HCT116 (cell line): Measurements from ENCODE around the gene CC2D1B. TPM values are rescaled to one million over a fixed set of nuclear protein-coding genes. Genes with fewer than 3 reads are reported as not detected.

Experiments
- ATAC-seq: fragments of 200-7000 bp; cut with Tn5 transposase; 2 replicates; pipeline ENCODE4 v1.9.1; 2020; ENCODE audit warnings: mild to moderate bottlenecking, moderate library complexity
- BruUV-seq: library from RNA; stranded (reverse); fragments of 400-500 nt; replicated peaks from 2 replicates; lab custom pipeline; 2021; lab: Mats Ljungman, UMichigan
- CTCF ChIA-PET: fragments of 300-600 bp; sonication (Branson Sonifier 250); formaldehyde crosslinking; loops from one replicate; lab custom pipeline; 2021; ENCODE audit warnings: antibody characterized with exemption; lab: Charles Lee
- POLR2A ChIA-PET: fragments of 300-600, 350-600 bp; sonication (Branson Sonifier 250); formaldehyde crosslinking; loops from one replicate; lab custom pipeline; 2021; ENCODE audit warnings: antibody characterized with exemption; lab: Charles Lee
- RAD21 ChIA-PET, 2 experiments: fragments of 300-600 bp; sonication (Branson Sonifier 250); formaldehyde crosslinking; loops; one replicate each; lab custom pipeline; 2023; ENCODE audit warnings: low total read pairs in 2 of 2; ENCODE audit not compliant: uncharacterized antibody in 2 of 2, unreplicated experiment in 2 of 2, low non-redundant PET in 1 of 2; lab: Charles Lee
- DNase-seq: peaks from one replicate; pipeline ENCODE4 v3.0.0-alpha.2; 2010; ENCODE audit warnings: low read depth, low spot score
- H2AFZ ChIP-seq: fragments of 200-600 bp; shearing (Covaris generic), sonication (generic); 2 replicates; pipeline ENCODE4 v1.6.1; 2017; ENCODE audit warnings: low read depth, mixed run types, mixed read lengths, antibody characterized with exemption, low read length; ENCODE audit not compliant: poor library complexity, severe bottlenecking
- H3K27ac ChIP-seq: 2 replicates; pipeline ENCODE4 v1.5.1; 2012; ENCODE audit warnings: low read depth, low read length
- H3K27me3 ChIP-seq: fragments of 200-600 bp; sonication (generic); 2 replicates; pipeline ENCODE4 v1.6.1; 2016; ENCODE audit warnings: mixed run types, low read length, mixed read lengths; ENCODE audit not compliant: insufficient read depth
- H3K36me3 ChIP-seq, 2 experiments: fragments of 200-500 bp in 1 of 2; fragments of 200-600 bp in 1 of 2; sonication (Bioruptor generic) in 1 of 2; sonication (generic) in 1 of 2; 2 replicates each; pipeline versions ENCODE4 v1.5.1 to v1.6.1; 2014 to 2016; ENCODE audit warnings: low read length in 2 of 2, inconsistent platforms in 1 of 2, mixed read lengths in 1 of 2, mixed run types in 1 of 2; ENCODE audit not compliant: insufficient read depth in 2 of 2, control insufficient read depth in 1 of 2
- H3K4me1 ChIP-seq, 2 experiments: fragments of 200-600 bp in 1 of 2; sonication (generic) in 1 of 2; 2 replicates each; pipeline versions ENCODE4 v1.5.1 to v1.6.1; 2012 to 2017; ENCODE audit warnings: low read length in 2 of 2, inconsistent platforms in 1 of 2, mild to moderate bottlenecking in 1 of 2, mixed read lengths in 1 of 2, mixed run types in 1 of 2, moderate library complexity in 1 of 2; ENCODE audit not compliant: insufficient read depth in 2 of 2, control insufficient read depth in 1 of 2
- H3K4me2 ChIP-seq: fragments of 200-600 bp; sonication (generic); 2 replicates; pipeline ENCODE4 v1.6.1; 2017; ENCODE audit warnings: mixed run types, low read length, mixed read lengths
- H3K4me3 ChIP-seq, 2 experiments: fragments of 200-600 bp in 1 of 2; sonication (generic) in 1 of 2; replicated peaks in 1 of 2; 2 replicates each; pipeline ENCODE4 v1.5.1; 2011 to 2016; ENCODE audit warnings: low read length in 2 of 2, control low read depth in 1 of 2, low read depth in 1 of 2, mild to moderate bottlenecking in 1 of 2, mixed read lengths in 1 of 2, mixed run types in 1 of 2
- H3K79me2 ChIP-seq: fragments of 200-600 bp; sonication (generic); 2 replicates; pipeline ENCODE4 v1.6.1; 2017; ENCODE audit warnings: mild to moderate bottlenecking, mixed run types, low read length, moderate library complexity, mixed read lengths; ENCODE audit not compliant: insufficient read depth
- H3K9ac ChIP-seq: fragments of 200-600 bp; sonication (generic); 2 replicates; pipeline ENCODE4 v1.6.1; 2016; ENCODE audit warnings: low read length, mixed read lengths
- H3K9me2 ChIP-seq: fragments of 200-600 bp; sonication (generic), shearing (Covaris generic); 2 replicates; pipeline ENCODE4 v1.6.1; 2017; ENCODE audit warnings: mixed run types, mild to moderate bottlenecking, moderate library complexity; ENCODE audit not compliant: insufficient read depth
- H3K9me3 ChIP-seq, 2 experiments: fragments of 200-500 bp in 1 of 2; fragments of 200-600 bp in 1 of 2; sonication (Bioruptor generic) in 1 of 2; sonication (generic) in 1 of 2; 2 replicates each; pipeline ENCODE4 v1.6.1; 2014 to 2017; ENCODE audit warnings: low read length in 2 of 2, mixed read lengths in 2 of 2, inconsistent platforms in 1 of 2, low read depth in 1 of 2, mild to moderate bottlenecking in 1 of 2, mixed run types in 1 of 2, moderate library complexity in 1 of 2; ENCODE audit not compliant: control insufficient read depth in 1 of 2, insufficient read depth in 1 of 2
- H4K20me1 ChIP-seq: fragments of 200-600 bp; sonication (generic), shearing (Covaris generic); 2 replicates; pipeline ENCODE4 v1.6.1; 2017; ENCODE audit warnings: mixed run types, mild to moderate bottlenecking, moderate library complexity; ENCODE audit not compliant: insufficient read depth
- CBX3 ChIP-seq: IDR thresholded peaks from 2 replicates; pipeline ENCODE4 v1.6.1; 2012; ENCODE audit warnings: low read depth
- CEBPB ChIP-seq: IDR thresholded peaks from 2 replicates; pipeline ENCODE4 v1.6.1; 2012; ENCODE audit warnings: low read depth
- ELF1 ChIP-seq: IDR thresholded peaks from 2 replicates; pipeline ENCODE4 v1.6.1; 2012; ENCODE audit warnings: low read depth, borderline replicate concordance
- EZH2 ChIP-seq: fragments of 200-600 bp; sonication (generic); IDR thresholded peaks from 2 replicates; pipeline ENCODE4 v1.6.1; 2017; ENCODE audit warnings: antibody characterized with exemption, mixed run types
- EZH2phosphoT487 ChIP-seq: fragments of 200-600 bp; IDR thresholded peaks from 2 replicates; pipeline ENCODE4 v1.6.1; 2018; ENCODE audit warnings: antibody characterized with exemption, borderline replicate concordance
- FOSL1 ChIP-seq: IDR thresholded peaks from 2 replicates; pipeline ENCODE4 v1.6.1; 2012; ENCODE audit warnings: low read depth
- JUND ChIP-seq: IDR thresholded peaks from 2 replicates; pipeline ENCODE4 v1.6.1; 2012
- POLR2AphosphoS5 ChIP-seq: IDR thresholded peaks from 2 replicates; pipeline ENCODE4 v1.6.1; 2011; ENCODE audit warnings: mild to moderate bottlenecking, low read depth, low read length, moderate library complexity
- RAD21 ChIP-seq: IDR thresholded peaks from 2 replicates; pipeline ENCODE4 v1.6.1; 2012; ENCODE audit warnings: low read depth, mild to moderate bottlenecking
- SIN3A ChIP-seq: IDR thresholded peaks from 2 replicates; pipeline ENCODE4 v1.6.1; 2012; ENCODE audit warnings: low read depth
- SP1 ChIP-seq: IDR thresholded peaks from 2 replicates; pipeline ENCODE4 v1.6.1; 2012; ENCODE audit warnings: low read depth
- SRF ChIP-seq: IDR thresholded peaks from 2 replicates; pipeline ENCODE4 v1.6.1; 2012; ENCODE audit warnings: low read depth
- TCF7L2 ChIP-seq: IDR thresholded peaks from 2 replicates; pipeline ENCODE4 v1.7.0; 2011; ENCODE audit warnings: borderline replicate concordance, inconsistent platforms; ENCODE audit not compliant: insufficient read depth, insufficient read length; ENCODE audit errors: extremely low read depth
- YY1 ChIP-seq: IDR thresholded peaks from 2 replicates; pipeline ENCODE4 v1.6.1; 2011; ENCODE audit warnings: low read length, low read depth, moderate library complexity, mild to moderate bottlenecking; ENCODE audit not compliant: insufficient replicate concordance; ENCODE audit errors: extremely low read depth
- ZFX ChIP-seq: fragments of 450-650 bp; IDR thresholded peaks from 2 replicates; pipeline ENCODE4 v1.6.1; 2017
- intact Hi-C: fragments of 100-400 bp; cut with micrococcal nuclease; formaldehyde crosslinking; loops from 2 replicates; pipeline ENCODE4 v1.10.0; 2022
- total RNA-seq: library from RNA; stranded (reverse); gene quantifications from one replicate; pipeline ENCODE4 v1.2.1, GENCODE V29; 2021; ENCODE audit not compliant: unreplicated experiment
- TF ChIP-seq, protein P1 (sequence below): IDR thresholded peaks from 2 replicates; pipeline ENCODE4 v1.6.1; 2012
- TF ChIP-seq, protein P2 (sequence below): IDR thresholded peaks from 2 replicates; pipeline ENCODE4 v1.6.1; 2012
- TF ChIP-seq, protein P3 (sequence below): IDR thresholded peaks from 2 replicates; pipeline ENCODE4 v1.6.1; 2012; ENCODE audit warnings: low read depth

Gene CC2D1B
- total RNA-seq, 1 experiment from 2014 or later, result 20.4 TPM

DNA sequence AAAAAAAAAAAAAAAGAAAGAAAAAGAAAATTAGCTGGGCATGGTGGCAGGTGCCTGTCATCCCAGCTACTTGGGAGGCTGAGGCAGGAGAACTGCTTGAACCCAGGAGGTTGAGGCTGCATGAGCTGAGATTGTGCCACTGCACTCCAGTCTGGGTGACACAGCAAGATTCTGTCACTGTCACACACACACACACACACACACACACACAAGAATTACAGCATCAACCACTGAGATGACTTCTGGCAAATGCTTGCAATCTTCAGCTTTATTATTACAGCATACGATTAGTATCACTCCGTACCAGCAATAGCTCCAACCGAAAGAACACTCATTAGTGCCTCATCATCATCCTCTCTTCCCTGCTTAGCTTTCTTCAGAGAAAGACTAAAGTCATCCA, 33.6 kb upstream of the CC2D1B start:
- H3K27me3 ChIP-seq, result no peaks in the 10 kb centered on the region
- no peak overlapping the region for H3K9ac ChIP-seq
- ChIA-PET CTCF (no interaction called here), POLR2A (no interaction called here), RAD21 (interaction anchor here in 1 of 2 experiments (0.8 kb wide), 1 partner anchor 266 kb away, joined by 5 read pairs; no protein-coding TSS in a partner anchor)
- no TSS peak for BruUV-seq
- ATAC-seq (no peak), DNase-seq (no peak)
- H3K4me2 ChIP-seq, result no peak overlapping the region
- no peaks in the 10 kb centered on the region for H4K20me1 ChIP-seq
- TF ChIP-seq, protein P1, sequence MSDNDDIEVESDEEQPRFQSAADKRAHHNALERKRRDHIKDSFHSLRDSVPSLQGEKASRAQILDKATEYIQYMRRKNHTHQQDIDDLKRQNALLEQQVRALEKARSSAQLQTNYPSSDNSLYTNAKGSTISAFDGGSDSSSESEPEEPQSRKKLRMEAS, result no peak
- TF ChIP-seq POLR2AphosphoS5, result no peak
- TF ChIP-seq RAD21, result no peak
- no peak for TF ChIP-seq EZH2
- TF ChIP-seq FOSL1, result no peak
- TF ChIP-seq SIN3A, result no peak
- TF ChIP-seq TCF7L2, result no peak
- no peak for TF ChIP-seq YY1
- no peak for TF ChIP-seq CBX3
- TF ChIP-seq SP1, result no peak
- TF ChIP-seq SRF, result no peak
- TF ChIP-seq EZH2phosphoT487, result no peak
- no peak for TF ChIP-seq CEBPB
- TF ChIP-seq ZFX, result no peak
- TF ChIP-seq, protein P2, sequence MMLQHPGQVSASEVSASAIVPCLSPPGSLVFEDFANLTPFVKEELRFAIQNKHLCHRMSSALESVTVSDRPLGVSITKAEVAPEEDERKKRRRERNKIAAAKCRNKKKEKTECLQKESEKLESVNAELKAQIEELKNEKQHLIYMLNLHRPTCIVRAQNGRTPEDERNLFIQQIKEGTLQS, result no peak
- no peak for TF ChIP-seq ELF1
- TF ChIP-seq JUND, result no peak
- TF ChIP-seq, protein P3, sequence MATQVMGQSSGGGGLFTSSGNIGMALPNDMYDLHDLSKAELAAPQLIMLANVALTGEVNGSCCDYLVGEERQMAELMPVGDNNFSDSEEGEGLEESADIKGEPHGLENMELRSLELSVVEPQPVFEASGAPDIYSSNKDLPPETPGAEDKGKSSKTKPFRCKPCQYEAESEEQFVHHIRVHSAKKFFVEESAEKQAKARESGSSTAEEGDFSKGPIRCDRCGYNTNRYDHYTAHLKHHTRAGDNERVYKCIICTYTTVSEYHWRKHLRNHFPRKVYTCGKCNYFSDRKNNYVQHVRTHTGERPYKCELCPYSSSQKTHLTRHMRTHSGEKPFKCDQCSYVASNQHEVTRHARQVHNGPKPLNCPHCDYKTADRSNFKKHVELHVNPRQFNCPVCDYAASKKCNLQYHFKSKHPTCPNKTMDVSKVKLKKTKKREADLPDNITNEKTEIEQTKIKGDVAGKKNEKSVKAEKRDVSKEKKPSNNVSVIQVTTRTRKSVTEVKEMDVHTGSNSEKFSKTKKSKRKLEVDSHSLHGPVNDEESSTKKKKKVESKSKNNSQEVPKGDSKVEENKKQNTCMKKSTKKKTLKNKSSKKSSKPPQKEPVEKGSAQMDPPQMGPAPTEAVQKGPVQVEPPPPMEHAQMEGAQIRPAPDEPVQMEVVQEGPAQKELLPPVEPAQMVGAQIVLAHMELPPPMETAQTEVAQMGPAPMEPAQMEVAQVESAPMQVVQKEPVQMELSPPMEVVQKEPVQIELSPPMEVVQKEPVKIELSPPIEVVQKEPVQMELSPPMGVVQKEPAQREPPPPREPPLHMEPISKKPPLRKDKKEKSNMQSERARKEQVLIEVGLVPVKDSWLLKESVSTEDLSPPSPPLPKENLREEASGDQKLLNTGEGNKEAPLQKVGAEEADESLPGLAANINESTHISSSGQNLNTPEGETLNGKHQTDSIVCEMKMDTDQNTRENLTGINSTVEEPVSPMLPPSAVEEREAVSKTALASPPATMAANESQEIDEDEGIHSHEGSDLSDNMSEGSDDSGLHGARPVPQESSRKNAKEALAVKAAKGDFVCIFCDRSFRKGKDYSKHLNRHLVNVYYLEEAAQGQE, result no peak
- no peaks in the 10 kb centered on the region for H3K9me3 ChIP-seq
- H3K4me3 ChIP-seq, result no peak overlapping the region
- peaks cover 57% of the 10 kb centered on the region for H3K79me2 ChIP-seq
- no peaks in the 10 kb centered on the region for H3K9me2 ChIP-seq
- intact Hi-C loops, result no loop called here
- no peak overlapping the region for H3K27ac ChIP-seq
- peaks cover 14 to 41% of the 10 kb centered on the region in 2 experiments for H3K36me3 ChIP-seq
- H2AFZ ChIP-seq, result no peak overlapping the region
- peaks cover 0 to 6% of the 10 kb centered on the region in 2 experiments; a peak in 2 of 4 replicates for H3K4me1 ChIP-seq
